HCT116 (cell line): ENCODE data around the gene RAP1GAP2.

Experiments
- CTCF ChIP-seq, 3 experiments: fragments of 200-600 bp in 1 of 3; sonication (generic) in 1 of 3; IDR thresholded peaks in 2 of 3; conservative IDR thresholded peaks in 1 of 3; 2 replicates each; pipeline ENCODE4 v1.5.1; 2012 to 2017; ENCODE audit warnings: low read depth in 2 of 3, low read length in 2 of 3, antibody characterized with exemption in 1 of 3, borderline replicate concordance in 1 of 3, control low read depth in 1 of 3, mild to moderate bottlenecking in 1 of 3, mixed read lengths in 1 of 3, mixed run types in 1 of 3, moderate library complexity in 1 of 3; ENCODE audit not compliant: insufficient read depth in 1 of 3
- EZH2phosphoT487 ChIP-seq: fragments of 200-600 bp; IDR thresholded peaks from 2 replicates; pipeline ENCODE4 v1.6.1; 2018; ENCODE audit warnings: antibody characterized with exemption, borderline replicate concordance
- JUND ChIP-seq: IDR thresholded peaks from 2 replicates; pipeline ENCODE4 v1.6.1; 2012
- MAX ChIP-seq: IDR thresholded peaks from 2 replicates; pipeline ENCODE4 v1.6.1; 2012
- POLR2A ChIP-seq: IDR thresholded peaks from 2 replicates; pipeline ENCODE4 v1.7.0; 2011; ENCODE audit warnings: borderline replicate concordance; ENCODE audit not compliant: insufficient read depth, insufficient read length; ENCODE audit errors: extremely low read depth
- POLR2AphosphoS5 ChIP-seq: IDR thresholded peaks from 2 replicates; pipeline ENCODE4 v1.6.1; 2011; ENCODE audit warnings: mild to moderate bottlenecking, low read depth, low read length, moderate library complexity
- REST ChIP-seq: IDR thresholded peaks from 2 replicates; pipeline ENCODE4 v1.6.1; 2012; ENCODE audit warnings: low read depth
- SP1 ChIP-seq: IDR thresholded peaks from 2 replicates; pipeline ENCODE4 v1.6.1; 2012; ENCODE audit warnings: low read depth

- TF ChIP-seq POLR2A (no peak), POLR2AphosphoS5 (no peak), EZH2phosphoT487 (no peak), REST (no peak), CTCF (IDR thresholded peaks at IDR 0.05 in 2 of 3, conservative IDR thresholded peaks at IDR 0.05 in 1 of 3; ENCODE audit: borderline replicate concordance in 1 of 3, insufficient read depth in 1 of 3, low read depth in 2 of 3, low read length in 2 of 3) (no peak), MAX (no peak), SP1 (no peak), JUND (no peak)
Observed at GRCh38 chr17:3003296-3004149, 207.3 kb downstream of the RAP1GAP2 start.
